GM18909 (cell line): ENCODE data around the gene SLC13A5.
"Not testable (repeated sequence)": the region's sequence is repeated elsewhere in the genome, so short reads cannot be mapped to it uniquely, and the experiment has no call there.

Experiments used
- ATAC-seq: cut with Tn5 transposase; IDR thresholded peaks from one replicate; pipeline ENCODE4 v1.9.1; 2021; ENCODE audit warnings: mild to moderate bottlenecking; ENCODE audit not compliant: unreplicated experiment, poor library complexity

SLC13A5 gene

DNA sequence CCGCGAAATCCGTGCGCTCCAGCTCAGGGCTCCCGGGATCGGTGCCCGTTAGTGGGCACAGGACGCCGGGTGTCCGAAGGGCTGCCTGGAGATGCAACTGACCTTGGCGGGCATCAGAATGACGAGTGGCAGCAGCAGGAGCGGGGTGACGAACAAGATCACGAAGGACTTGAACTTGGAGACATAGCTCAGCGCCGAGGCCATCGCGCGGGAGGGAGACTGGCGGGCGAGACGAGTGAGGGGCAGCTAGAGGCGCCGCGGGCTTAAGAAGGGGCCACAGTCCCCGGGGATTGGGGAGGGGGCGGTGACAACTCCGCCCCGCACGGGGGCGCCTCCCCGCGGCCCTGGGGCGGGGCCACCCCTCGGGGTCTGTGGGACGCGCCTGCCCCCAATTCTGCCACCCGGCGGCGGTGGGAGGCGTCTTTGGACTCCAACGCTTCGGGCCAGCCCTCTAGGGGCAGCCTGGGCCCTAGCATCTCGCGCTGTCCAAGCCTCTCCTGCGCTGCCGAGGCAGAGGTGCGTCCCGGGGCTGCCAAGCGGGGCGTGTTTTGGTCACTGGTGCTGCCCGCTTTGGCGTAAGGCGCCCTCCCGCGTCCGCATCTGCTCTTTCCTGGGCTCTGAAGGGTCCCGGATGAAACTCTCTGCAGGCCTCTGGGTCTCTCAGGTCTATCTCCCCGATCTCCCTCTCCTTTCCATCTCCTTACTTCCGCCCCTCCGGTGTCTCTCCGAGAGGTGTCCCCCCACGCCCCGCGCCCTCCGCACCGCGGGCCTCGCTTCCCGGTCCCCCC lies at the start of gene SLC13A5:
TSS of gene SLC13A5 (minus strand) at position 240 of the 788 bp plus-strand sequence. CDS start at position 204, 36 bp downstream.
- ATAC-seq: no peak

DNA sequence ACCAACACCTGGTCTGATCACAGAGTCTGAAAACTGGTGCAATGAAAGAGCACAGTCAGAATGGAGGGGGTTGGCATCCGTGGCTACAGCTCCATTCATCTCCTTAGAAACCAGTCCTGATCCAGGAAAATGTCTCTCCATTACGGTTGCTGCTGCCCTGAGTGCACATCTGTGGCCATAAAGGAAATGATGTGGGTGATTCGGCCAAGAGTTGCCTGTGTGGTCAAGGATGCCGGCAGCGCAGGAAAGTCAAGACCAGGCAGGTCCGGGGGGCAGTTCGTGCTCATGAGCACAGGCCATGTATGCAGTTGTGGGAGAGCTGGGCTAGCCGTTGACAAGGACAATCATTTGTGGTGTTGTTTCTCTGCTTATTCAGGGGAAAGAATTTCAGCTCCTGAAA lies 48.6 kb upstream of the SLC13A5 start:
- ATAC-seq: no peak

DNA sequence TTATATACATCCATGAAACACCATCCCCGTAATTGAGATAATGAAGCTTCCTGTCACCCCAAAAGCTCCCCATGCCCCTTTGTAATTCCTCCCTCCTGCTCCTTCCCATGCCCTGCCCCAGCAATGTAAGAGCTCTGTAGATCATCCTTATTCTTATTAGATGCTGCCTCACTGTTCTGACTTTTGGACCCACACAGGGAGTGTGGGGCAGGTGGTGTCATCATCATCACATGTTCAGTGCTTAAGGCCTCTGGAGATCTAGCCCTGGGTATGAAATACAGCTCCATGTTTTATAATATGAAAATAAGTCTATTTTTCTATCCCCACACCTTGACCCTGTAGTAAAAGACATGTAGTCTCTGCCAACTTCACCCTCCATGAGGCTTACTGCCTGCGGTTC lies 44.6 kb upstream of the SLC13A5 start:
- no peak for ATAC-seq

DNA sequence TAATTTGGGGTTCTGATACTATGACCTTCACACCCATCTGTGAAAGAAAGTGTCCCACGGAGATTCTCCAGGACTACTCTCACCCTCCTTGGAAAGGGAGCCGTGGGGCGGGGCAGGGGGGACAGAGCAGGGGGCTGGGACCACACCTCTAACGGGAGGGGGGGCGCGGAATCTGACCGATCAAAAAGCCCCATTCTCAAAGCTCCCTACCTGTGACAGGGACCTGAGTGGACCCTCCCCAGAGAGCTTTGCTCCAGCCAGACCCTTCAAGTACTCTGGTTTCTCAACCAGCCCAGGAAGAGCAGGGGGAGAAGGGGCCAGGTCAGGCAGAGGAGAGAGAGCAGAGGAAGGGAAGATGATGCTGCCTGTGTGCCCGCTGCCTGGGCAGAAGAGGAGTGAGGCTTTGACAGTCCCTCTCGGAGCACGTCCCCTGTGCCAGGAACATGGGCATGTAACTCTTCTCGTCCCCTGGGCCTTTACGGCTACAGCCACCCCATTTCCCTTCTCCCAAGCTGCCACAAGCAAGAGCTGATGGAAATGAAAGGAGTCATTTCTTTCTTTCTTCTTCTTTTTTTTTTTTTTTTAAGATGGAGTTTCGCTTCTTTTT lies 43.4 kb upstream of the SLC13A5 start:
- ATAC-seq: no peak

DNA sequence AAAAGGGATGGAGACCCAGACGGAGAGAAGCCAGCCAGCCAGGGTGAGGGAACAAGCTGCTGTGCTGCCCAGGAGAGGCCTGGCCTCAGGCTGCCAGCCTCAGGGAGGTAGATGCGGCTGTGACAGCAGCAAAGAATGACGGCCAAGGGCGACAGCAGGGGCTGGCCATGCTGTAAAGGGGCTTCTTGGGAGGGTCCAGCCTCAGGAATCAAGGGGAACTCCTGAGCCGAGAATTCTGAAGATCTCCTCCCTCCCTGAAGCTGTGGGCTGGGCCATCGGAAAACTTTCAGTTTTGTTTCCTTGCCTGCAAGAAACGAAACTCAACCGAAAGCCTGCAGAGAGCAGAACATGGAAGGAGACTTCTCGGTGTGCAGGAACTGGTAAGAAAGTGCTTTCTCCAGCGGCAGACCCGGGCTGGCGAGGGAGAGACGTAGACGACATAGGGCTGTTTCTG lies 42.6 kb upstream of the SLC13A5 start, which contains the start of gene XAF1:
TSS of gene XAF1 (plus strand) at position 316 of the 454 bp plus-strand sequence. CDS start at position 349, 33 bp downstream.
- no peak for ATAC-seq

DNA sequence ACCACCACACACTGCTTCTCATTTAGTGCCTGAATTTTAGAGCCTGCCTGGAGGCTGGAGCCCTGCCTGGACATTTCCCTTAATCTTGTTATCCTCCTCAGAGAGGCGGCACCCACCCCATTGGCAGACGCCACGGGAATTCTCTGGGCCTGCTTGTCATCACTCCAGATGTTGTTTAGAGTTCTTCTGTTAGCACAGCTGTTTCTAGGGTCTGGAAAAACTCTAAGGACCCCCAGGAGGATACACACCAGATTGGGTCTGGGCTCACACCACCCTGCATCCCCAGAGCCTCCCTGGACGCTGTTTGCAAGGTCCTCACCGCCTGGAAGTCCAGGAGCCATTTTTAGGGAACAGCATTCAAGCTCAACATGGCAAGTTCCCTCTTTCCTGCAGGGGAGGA lies 42.1 kb upstream of the SLC13A5 start:
- ATAC-seq: no peak

DNA sequence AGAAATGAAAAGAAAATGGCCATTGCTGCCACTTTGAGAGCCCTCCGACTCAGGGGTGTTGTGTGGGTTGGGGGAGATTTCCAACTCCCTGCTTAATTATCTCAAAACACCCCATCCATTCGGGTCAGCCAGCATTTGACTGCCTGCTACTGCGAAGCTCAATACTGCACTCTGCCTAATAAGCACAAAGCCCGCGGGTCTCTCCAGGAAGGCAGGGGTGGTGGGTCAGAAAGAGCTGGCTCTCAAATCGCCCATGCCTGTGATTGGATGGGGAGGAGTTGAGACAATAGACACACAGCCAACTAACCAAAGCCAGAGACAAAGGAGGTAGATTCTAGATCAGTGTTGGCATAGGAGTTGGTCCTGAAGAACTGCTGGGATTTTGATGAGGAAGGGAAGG lies 40.4 kb upstream of the SLC13A5 start:
- no peak for ATAC-seq

DNA sequence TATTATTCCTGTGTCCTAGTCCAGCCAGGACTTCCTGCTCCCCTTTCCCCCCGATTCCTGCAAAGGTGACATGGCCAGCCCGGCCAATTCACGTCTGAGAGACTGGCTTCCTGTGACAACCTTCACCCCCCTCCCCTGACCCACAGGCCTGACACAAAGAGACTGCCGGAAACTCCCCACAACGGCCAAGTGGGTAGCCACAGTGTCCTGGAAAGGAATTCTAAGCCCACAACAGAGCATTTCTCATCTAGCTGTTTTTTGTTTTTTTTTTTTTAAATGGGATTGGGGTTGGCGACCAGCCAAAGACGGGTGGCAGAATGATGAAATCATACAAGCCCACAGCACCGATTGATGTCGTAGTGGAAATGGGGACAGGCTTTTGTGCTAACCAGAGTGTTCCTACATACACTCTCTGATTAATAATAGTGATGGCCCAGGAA lies 39.9 kb upstream of the SLC13A5 start:
- ATAC-seq: no peak

DNA sequence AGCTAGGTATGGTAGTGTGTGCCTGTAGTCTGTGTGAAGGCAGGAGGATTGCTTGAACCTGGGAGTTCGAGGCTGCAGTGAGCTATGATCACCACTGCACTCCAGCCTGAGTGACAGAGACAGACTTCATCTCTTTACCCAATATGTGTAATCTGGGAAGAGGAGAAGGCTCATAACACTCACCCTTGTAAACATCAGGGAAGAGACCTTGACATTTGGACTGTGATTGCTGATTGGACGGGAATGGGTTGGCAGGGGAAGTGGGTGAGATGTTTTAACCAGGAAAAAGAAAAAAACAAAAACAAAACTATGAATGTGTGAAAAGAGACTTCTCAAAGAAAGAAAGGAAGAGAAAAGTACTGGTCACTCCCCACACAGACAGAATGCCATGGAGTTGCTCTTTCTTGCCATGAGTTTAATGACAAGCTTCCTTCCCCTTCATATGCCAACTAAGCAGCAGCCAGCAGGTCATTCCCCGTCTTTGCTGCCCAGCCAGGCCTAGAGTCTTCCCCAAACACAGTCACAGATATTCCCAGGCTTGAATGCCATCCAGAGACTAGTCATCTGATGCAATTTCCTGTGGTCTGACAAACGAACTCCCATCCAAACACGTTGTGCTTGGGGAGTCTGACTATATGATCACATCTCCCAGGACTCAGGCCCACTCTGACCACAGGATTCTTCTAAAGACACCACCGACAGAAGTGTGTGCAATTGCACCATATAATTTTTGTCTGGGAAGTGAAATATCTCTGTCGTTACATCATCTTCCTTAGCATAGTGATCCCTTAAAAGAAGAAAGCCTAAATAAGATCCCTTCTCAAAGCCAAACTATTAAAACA lies 39.1 kb upstream of the SLC13A5 start:
- ATAC-seq: no peak

DNA sequence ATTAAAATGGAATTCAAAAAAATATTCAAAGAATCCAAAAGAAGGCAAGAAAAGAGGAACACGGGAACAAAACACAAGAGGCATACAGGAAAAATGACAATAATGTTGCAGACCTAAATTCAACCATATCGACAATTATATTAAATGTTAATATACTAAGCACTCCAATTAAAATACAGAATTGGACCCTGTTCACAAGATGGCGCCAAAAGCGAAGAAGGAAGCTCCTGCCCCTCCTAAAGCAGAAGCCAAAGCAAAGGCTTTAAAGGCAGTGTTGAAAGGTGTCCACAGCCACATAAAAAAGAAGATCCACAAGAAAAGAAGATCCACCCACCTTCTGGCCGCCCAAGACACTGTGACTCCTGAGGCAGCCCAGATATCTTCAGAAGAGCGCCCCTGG lies 36.4 kb upstream of the SLC13A5 start:
- ATAC-seq: no peak

DNA sequence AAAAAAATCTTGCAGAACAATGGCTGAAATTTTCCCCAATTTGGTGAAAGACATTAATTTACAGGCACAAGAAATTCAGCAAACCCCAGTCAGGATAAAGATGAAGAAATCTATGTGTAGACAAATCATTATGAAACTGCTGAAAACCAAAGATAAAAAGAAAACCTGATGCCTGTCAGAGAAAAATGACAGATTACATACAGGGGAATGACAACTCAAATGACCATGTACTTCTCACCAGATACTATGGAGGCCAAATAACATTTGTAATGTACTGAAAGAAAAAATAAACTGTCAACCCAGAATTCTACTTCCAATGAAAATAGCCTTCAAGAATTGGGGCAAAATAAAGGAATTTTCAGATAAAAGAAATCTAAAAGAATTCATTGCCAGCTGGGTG lies 35.4 kb upstream of the SLC13A5 start:
- no peak for ATAC-seq

DNA sequence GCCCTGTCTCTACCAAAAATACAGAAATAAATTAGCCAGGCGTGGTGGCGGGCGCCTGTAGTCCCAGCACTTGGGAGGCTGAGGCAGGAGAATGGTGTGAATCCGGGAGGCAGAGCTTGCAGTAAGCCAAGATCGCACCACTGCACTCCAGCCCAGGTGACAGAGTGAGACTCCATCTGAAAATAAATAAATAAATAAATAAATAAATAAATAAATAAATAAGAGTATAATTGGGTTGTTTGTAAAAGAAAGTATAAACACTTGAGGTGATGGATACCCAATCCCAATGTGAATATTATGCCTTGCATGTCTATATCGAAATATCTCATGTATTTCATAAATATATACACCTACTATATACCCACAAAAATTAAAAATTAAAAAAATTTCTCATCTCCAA lies 33.5 kb upstream of the SLC13A5 start:
- not testable (repeated sequence) for ATAC-seq

DNA sequence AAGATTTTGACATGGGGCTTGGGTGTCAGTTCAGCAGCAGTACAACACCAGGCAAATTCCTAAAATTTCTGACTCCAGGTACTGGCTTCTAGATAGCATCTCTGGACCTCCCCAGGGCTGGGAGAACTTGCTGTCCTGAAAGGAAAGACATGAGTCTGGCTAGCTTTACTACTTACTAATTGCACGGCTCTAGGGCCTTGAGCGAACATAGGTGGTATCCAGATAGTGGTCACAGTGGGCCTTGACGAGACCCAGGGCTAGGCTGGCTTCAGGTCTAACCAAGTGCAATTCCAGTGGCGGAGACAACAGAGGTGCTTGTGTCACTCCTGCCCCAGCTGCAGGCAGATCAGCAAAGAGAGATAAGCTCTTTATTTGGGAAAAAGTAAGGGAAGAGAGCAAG lies 16.4 kb upstream of the SLC13A5 start:
- ATAC-seq: no peak

DNA sequence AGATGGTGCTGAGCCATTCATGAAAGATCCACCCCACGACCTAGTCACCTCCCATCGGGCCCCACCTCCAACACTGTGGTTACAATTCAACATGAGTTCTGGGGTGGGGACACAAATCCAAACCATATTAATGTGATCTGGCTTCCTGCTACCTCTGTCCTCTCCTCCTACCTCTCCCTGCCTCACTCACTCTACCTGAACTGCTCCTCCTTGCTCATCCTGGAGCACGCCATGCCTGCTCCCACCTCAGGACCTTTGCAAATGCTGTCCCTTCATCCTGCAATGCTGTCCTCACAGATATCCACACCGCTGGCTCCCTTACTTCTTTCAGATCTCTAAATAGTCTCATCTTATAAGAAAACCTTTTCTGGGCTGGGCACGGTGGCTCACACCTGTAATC lies 10.8 kb upstream of the SLC13A5 start:
- ATAC-seq: no peak

DNA sequence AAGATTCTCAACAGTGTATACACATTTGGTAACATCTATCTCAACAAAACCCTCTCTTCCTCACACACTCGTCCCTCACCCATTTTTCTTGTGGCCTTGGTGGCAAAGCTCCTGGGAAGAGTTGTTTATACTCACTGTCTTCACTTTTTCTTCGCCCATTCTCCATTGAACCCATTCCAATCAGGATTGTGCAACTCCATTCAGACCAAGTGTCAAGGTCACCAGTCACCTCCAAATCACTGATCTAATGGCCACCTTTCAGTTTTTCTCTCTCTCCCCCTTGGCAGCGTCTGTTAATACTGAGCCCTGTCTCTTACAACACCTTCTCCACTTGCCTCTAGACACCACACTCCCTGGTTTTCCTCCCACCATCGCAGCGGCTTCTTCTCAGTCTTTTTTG lies 8.6 kb upstream of the SLC13A5 start:
- ATAC-seq: no peak

DNA sequence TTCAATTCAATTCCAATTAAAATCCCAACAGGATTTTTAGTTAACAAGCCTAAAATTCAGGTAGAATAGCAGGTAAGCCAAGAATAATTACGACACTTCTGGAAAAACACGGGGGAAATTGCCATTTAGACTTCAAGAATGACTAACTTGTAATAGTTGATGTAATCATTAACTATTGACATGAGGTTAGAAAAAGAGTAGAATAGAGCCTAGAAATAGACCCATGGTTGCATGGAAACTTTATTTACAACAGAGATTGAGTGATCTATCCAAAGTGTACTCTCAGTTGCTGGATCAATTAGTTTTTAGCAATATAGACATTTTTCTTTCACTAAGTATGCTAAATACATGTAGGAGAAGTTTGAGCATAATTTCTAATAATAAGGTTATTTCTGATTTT lies 3.6 kb upstream of the SLC13A5 start:
- no peak for ATAC-seq

DNA sequence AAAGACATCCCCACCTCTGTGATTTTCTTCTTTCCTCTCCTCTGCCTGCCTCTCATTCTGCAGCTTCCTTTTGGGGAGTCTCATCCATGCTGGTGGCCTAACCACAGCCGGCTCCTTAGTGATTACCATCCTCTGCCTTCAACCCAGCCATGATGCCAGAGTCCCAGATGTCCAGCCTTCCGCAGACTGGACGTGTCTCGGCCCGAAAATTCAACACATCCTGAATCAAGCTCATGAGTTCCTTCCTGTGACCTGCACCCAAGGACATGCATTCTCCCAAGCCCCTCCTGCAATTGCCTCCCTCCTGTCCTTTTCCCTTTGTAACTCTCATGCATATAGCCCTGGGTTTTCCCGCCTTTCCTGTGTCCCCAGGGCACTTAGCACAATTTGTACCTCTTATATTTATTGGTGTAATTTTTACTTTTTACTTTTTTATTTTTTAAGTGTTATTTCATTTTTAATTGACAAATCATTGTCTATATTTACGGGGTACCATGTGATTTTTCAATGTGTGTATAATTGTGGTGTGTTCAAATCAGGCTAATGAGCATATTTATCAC lies 1.2 kb upstream of the SLC13A5 start:
- ATAC-seq: no peak

DNA sequence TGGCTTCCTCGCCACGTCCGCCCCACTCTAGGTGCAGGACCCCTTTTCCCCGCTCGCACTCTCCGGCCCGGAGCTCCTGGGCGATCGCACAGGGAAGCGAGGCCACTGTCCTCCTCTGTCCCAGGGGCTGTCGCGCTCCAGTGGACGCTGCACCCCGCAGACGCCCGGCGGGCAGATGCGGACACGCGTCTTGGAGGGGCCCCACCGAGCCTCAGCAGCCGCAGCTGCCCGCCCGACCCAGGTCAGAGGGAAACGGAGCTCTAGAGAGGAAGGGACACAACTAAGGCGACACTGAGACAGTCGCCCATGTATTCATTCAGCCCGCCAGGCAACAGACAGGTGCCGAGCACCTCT lies 726 bp upstream of the SLC13A5 start:
- ATAC-seq: no peak

DNA sequence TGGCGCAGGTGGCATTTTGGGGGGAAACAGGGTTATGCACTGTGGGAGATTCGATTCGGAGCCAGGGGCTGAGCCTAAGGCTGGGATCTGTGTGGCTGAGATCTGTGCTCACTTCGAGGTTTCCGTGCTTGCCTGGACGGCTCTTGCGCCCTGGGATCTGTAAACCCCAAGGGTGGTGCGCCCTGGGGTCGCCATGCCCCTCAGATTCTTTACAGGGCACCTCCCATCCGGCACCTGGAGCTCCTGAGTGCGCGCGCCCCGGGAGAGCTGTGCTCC lies 377 bp downstream of the SLC13A5 start:
- no peak for ATAC-seq

DNA sequence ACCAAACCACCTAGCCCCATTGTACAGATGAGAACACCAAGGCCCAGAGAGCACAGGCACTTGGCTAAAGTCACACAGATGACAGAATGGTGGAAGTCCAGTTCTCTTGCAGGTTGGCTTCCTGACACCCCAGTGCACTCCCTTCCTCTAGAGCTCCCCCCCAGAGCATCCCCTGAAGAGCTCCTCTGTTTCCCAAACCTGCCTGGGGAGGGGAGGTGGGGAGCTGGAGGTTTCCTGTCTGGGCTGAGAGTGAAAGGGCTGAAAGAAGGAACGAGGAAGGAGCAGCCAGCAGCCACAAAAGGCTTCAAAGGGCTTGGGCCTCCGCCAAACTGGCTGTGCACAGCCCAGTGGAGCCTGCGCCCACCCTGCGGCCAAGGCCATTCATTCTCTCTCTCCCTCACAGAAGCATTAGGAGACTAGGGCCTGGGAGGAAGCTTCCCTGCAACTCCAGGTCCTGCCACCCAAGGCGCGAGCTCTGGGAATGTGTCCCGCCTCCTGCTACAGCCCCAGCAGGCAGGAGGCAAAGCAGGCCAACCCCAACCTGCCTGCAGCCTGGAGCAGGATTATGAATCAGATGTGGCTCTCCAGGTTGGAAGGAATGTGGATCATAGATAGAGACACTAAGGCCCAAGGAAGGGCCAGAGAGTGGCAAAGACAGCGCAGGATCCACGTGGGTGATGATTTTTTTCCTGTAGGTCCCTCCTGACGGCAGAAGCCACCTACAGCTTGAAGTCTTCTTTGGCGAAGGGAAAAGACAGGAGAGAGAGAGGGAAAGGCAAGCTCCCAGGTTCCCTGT lies 913 bp downstream of the SLC13A5 start:
- no peak for ATAC-seq
